Nephron progenitor cell (in vitro differentiated cells): ENCODE results near the gene POLR1D.

Experiments
- DNase-seq: peaks from one replicate; pipeline ENCODE4 v3.0.0; 2021
- H3K27ac Mint-ChIP-seq: 2 replicates; pipeline ENCODE4 v1.8.0; 2021; ENCODE audit warnings: mild to moderate bottlenecking, moderate library complexity, mixed read lengths
- H3K27me3 Mint-ChIP-seq: 2 replicates; pipeline ENCODE4 v1.8.0; 2021; ENCODE audit warnings: mild to moderate bottlenecking, low read depth, mixed read lengths; ENCODE audit not compliant: poor library complexity
- H3K36me3 Mint-ChIP-seq: 2 replicates; pipeline ENCODE4 v1.8.0; 2021; ENCODE audit warnings: low read depth, mixed read lengths
- H3K4me1 Mint-ChIP-seq: 2 replicates; pipeline ENCODE4 v1.8.0; 2021; ENCODE audit warnings: mixed read lengths
- H3K4me3 Mint-ChIP-seq: 2 replicates; pipeline ENCODE4 v1.8.0; 2021; ENCODE audit warnings: mild to moderate bottlenecking, moderate library complexity, mixed read lengths
- H3K9me3 Mint-ChIP-seq: 2 replicates; pipeline ENCODE4 v1.8.0; 2021; ENCODE audit warnings: mild to moderate bottlenecking, moderate library complexity, mixed read lengths
- TF ChIP-seq, protein P1 (sequence below): fragments of 200-600 bp; sonication (generic); IDR thresholded peaks from 2 replicates; pipeline ENCODE4 v1.5.0; 2021; ENCODE audit warnings: antibody characterized with exemption

Gene POLR1D

DNA sequence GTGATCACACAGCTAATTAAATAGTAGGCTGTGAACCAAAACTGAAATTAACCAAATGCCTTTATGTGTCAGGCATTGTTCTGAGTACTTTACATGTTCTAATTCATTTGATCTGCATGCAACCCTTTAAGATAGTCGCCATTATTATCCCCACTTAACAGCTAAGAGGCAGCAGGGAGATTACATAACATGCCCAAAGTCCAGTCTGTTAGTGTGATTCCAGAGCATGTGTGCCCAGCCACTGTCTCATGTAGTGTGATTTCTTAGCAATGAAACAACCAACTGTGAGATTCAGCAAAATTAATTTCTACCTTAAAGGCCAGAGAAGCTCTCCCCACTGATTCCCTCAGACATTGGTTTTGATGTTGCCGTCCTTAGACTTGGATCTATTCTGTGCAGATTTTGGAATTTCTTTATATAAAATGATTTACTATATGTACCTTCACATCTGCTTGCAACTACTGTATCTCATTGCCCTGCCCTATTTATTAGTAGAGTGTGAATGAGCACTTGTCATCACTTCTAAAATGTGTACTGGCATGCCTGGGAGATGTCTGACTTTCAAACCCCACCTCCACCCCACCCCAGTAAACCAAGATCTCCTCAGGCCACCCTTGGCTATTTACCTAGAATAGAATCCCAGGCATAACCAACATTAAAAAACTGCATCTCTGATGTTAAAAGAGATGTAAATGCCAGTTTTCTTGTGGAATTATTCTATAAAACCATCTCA, 41.2 kb downstream of the POLR1D start:
- H3K4me1 Mint-ChIP-seq = no peaks in the 10 kb centered on the region
- no peaks in the 10 kb centered on the region for H3K9me3 Mint-ChIP-seq
- no peak overlapping the region for H3K4me3 Mint-ChIP-seq
- peaks cover 17% of the 10 kb centered on the region for H3K36me3 Mint-ChIP-seq
- TF ChIP-seq, protein P1, sequence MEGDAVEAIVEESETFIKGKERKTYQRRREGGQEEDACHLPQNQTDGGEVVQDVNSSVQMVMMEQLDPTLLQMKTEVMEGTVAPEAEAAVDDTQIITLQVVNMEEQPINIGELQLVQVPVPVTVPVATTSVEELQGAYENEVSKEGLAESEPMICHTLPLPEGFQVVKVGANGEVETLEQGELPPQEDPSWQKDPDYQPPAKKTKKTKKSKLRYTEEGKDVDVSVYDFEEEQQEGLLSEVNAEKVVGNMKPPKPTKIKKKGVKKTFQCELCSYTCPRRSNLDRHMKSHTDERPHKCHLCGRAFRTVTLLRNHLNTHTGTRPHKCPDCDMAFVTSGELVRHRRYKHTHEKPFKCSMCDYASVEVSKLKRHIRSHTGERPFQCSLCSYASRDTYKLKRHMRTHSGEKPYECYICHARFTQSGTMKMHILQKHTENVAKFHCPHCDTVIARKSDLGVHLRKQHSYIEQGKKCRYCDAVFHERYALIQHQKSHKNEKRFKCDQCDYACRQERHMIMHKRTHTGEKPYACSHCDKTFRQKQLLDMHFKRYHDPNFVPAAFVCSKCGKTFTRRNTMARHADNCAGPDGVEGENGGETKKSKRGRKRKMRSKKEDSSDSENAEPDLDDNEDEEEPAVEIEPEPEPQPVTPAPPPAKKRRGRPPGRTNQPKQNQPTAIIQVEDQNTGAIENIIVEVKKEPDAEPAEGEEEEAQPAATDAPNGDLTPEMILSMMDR = no peak
- no peak overlapping the region for H3K27ac Mint-ChIP-seq
- no peaks in the 10 kb centered on the region for H3K27me3 Mint-ChIP-seq
- no peak for DNase-seq

DNA sequence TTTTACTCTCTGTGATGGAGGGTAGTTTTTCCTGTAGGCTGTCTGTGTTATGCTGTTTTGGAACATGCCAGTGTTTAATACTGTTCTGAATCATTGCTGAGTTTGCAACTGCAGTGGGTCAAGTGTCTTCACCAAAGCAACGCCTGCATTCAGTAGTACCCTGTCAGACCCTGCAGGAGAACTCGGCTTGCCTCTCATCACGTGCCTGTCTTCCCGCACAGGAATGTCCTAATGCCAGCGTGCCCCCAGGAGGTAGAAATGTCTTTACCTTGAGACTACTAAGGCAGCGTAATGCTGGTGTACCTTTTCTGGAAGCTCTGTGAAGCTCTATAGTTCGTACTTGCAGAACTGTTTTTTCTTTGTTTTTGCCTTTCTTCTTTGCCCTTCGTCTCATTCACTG, 42.3 kb downstream of the POLR1D start:
- no peak for DNase-seq
- Mint-ChIP-seq H3K27me3 (no peaks in the 10 kb centered on the region), H3K4me1 (no peaks in the 10 kb centered on the region), H3K27ac (no peak overlapping the region), H3K9me3 (no peaks in the 10 kb centered on the region), H3K36me3 (peaks cover 17% of the 10 kb centered on the region), H3K4me3 (no peak overlapping the region)
- TF ChIP-seq, protein P1 = no peak

DNA sequence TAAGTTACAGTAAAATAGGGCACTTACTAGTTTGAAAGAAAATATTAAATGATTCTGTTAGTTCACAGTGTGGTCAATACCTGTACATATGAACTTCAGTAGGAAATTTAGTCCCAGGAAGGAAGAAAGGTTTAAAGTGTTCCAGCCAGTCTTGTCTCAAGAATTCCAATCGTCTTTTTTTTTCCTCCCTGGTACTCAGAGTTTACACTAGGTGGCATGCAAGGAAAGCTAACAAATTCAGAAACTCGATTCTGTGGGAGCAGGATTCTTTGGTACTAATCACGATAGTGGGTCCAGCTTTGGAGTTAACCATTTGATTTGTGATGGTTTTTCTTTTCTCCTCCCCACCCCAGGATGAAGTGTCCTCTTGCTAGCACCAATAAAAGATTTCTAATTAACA, 43.6 kb downstream of the POLR1D start:
- H3K4me1 Mint-ChIP-seq = no peaks in the 10 kb centered on the region
- TF ChIP-seq, protein P1 = no peak
- DNase-seq = no peak
- H3K4me3 Mint-ChIP-seq = no peak overlapping the region
- no peaks in the 10 kb centered on the region for H3K27me3 Mint-ChIP-seq
- peaks cover 17% of the 10 kb centered on the region for H3K36me3 Mint-ChIP-seq
- no peak overlapping the region for H3K27ac Mint-ChIP-seq
- no peaks in the 10 kb centered on the region for H3K9me3 Mint-ChIP-seq

DNA sequence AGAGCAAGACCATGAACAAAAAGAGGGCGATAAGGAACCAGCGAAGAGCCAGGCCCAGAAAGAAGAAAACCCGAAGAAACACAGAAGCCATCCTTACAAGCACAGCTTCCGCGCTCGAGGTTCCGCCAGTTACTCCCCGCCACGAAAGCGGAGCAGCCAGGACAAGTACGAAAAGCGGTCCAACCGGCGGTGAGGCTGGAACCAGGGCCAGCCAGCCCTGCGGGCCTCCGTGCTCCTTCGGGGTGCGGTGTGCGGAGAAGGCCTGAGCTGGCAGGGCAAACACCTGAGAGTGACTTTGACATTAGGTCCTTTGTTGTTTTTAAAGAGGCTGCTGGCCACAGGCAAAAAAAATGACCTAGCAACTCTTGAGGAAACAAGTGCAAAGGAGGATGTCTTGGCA, 44.1 kb downstream of the POLR1D start:
- Mint-ChIP-seq H3K4me1 (no peaks in the 10 kb centered on the region), H3K27ac (no peak overlapping the region), H3K9me3 (no peaks in the 10 kb centered on the region), H3K36me3 (peaks cover 14% of the 10 kb centered on the region), H3K4me3 (no peak overlapping the region), H3K27me3 (no peaks in the 10 kb centered on the region)
- TF ChIP-seq, protein P1 = no peak
- no peak for DNase-seq

DNA sequence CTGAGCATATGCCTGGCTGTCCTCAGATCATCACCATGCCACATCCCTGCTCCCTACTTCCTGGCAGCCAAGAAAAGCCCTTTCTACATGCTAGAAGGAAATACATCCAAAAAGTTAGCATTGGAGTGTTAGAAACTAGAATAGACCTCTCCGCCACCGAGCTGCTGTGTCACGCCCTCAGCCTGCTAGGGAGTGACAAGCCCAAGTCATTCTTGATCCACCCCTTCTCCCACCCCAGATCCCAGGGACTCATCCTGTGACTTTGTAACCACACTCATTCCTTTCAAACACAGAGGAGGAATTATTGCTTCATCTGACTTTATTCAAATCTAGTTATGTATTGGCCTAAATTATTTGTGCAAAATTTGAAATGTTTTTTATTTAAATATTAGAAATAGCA, 45.3 kb downstream of the POLR1D start:
- DNase-seq = no peak
- peaks cover 13% of the 10 kb centered on the region for H3K36me3 Mint-ChIP-seq
- TF ChIP-seq, protein P1 = no peak
- no peaks in the 10 kb centered on the region for H3K4me1 Mint-ChIP-seq
- H3K27me3 Mint-ChIP-seq = no peaks in the 10 kb centered on the region
- no peaks in the 10 kb centered on the region for H3K9me3 Mint-ChIP-seq
- H3K4me3 Mint-ChIP-seq = no peak overlapping the region
- no peak overlapping the region for H3K27ac Mint-ChIP-seq

DNA sequence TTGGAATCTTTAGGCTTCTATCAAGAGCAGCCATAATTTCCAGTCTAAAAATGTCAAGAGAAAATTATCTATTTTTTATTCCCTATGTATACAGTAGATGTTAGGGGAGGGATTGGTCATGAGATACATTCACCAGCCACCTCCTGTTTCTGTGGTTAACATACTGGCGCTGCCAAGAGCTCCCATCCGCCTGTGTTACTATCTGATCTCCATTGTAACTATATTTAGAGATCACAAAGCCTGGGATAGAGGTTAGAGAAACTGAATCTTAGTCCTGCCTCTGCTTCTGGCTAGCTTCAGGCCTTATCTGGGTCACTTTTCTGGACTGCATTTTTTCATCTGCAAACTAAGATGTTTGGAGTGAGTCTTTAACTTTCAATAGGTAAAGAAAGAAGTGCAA, 46.3 kb downstream of the POLR1D start:
- TF ChIP-seq, protein P1 = no peak
- Mint-ChIP-seq H3K9me3 (peaks cover 2% of the 10 kb centered on the region), H3K27me3 (peaks cover 5% of the 10 kb centered on the region), H3K4me1 (no peaks in the 10 kb centered on the region), H3K36me3 (peaks cover 13% of the 10 kb centered on the region), H3K27ac (no peak overlapping the region), H3K4me3 (no peak overlapping the region)
- no peak for DNase-seq
